Large intestine (tissue), 3 donors: ENCODE measurements around the gene NABP1. TPM values are rescaled to one million over a fixed set of nuclear protein-coding genes. Genes with fewer than 3 reads are reported as not detected.

Experiments used
- DNase-seq, 2 donors: peaks; one replicate each; pipeline versions ENCODE4 v3.0.0 to v3.0.0-alpha.2; 2013
- H3K27ac ChIP-seq: one replicate; pipeline ENCODE4 v1.5.1; 2013; ENCODE audit warnings: low read length
- H3K27me3 ChIP-seq: 2 replicates; pipeline ENCODE4 v1.6.1; 2013; ENCODE audit warnings: low read length; ENCODE audit not compliant: control insufficient read depth, insufficient read depth
- H3K36me3 ChIP-seq: 2 replicates; pipeline ENCODE4 v1.6.1; 2013; ENCODE audit warnings: low read length; ENCODE audit not compliant: control insufficient read depth, insufficient read depth
- H3K4me1 ChIP-seq: one replicate; pipeline ENCODE4 v1.6.1; 2013; ENCODE audit warnings: low read length; ENCODE audit not compliant: control insufficient read depth, insufficient read depth
- H3K4me3 ChIP-seq: one replicate; pipeline ENCODE4 v1.5.1; 2013; ENCODE audit warnings: low read length
- H3K9me3 ChIP-seq: one replicate; pipeline ENCODE4 v1.6.1; 2013; ENCODE audit warnings: mild to moderate bottlenecking, low read depth, low read length, moderate library complexity; ENCODE audit not compliant: control insufficient read depth
- WGBS: methylation state at CpG from one replicate; pipeline ENCODE4 v1.1.5; 2013; ENCODE audit warnings: low lambda C conversion rate; ENCODE audit not compliant: insufficient coverage; 5-methylcytosine and 5-hydroxymethylcytosine counted together
- polyA plus RNA-seq: library from polyadenylated mRNA; unstranded; fragments of 120-200 nt; gene quantifications from one replicate; pipeline ENCODE4 v1.2.1, GENCODE V29; 2013

NABP1 gene
- polyA plus RNA-seq, 1 donor: 77.1 TPM

DNA sequence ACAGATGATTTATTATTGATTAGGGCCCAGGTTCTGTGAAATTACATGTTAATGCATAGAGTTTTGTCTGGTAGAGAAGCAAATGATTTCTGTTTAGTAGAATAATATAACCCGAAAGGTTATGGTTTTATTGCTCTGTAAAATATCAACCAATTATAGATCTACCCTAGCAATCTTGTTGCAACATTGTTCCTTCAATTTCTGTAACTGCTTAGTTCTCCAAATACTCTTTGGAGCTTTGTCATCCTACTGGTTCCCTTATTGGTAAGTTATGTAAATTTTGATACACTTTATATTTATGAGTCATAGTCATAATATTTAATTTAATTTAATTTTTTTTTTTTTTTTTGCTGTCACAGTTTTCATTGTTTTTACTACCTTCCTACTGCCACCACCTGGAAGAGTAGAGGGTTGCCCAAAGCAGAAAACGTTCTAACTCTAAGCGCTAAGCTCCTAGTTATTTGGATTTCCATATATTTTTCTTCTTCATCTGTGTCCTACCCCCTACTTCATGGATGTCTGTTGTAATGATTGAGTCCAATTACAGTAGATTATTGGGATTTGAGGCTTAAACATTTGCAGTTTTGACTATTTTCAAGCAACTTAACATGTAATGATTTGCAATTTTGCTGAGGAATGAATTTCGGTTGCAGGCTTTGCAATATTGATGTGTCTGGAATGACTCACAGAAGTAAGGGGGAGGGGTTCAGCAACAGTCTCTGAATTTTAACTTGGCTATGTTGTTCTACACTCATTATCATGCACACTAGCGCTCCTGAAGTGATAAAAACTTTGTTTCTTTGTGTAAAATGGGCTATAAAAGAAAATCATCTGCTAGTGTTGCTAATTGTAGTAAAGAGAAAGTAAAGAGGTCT is 51.1 kb downstream of the NABP1 start:
- no peaks in the 10 kb centered on the region for H3K36me3 ChIP-seq
- peaks cover 6% of the 10 kb centered on the region for H3K4me1 ChIP-seq
- H3K27me3 ChIP-seq: no peaks in the 10 kb centered on the region
- no peak overlapping the region for H3K4me3 ChIP-seq
- 17% methylated on average over 1 of the region's 5 CpGs for WGBS
- no peak overlapping the region for H3K27ac ChIP-seq
- no peaks in the 10 kb centered on the region for H3K9me3 ChIP-seq
- peak in 1 of 2 donors; percentile 27 for DNase-seq

DNA sequence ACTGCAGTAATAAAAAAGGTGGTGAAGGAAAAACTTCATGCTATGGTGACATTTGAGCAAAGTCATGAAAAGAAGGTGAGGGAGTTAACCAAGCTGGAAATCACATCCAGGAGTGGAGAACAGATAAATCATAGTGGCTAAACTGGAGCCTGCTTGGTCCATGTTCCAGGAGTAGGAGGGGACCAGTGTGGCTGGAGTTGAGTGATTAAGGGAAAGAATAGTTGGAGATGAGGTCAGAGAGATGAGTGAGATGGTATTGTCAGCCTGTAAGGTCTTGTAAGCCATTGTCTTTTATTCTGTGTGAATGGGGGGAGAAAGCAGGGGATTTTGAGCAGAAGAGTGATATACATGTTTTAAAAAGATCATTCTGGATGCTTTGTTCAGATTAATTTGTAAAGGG is 52.3 kb downstream of the NABP1 start:
- Histone ChIP-seq H3K36me3 (no peaks in the 10 kb centered on the region), H3K9me3 (no peaks in the 10 kb centered on the region), H3K4me1 (peaks cover 6% of the 10 kb centered on the region), H3K27ac (no peak overlapping the region), H3K4me3 (no peak overlapping the region), H3K27me3 (no peaks in the 10 kb centered on the region)
- DNase-seq: no peak

Other genes starting within 250 kb of the NABP1 start
- gene CAVIN2, start 169.0 kb downstream of the NABP1 start, polyA plus RNA-seq: 27.5 TPM